ENCODE data around the gene BMAL1. TPM values are rescaled to one million over a fixed set of nuclear protein-coding genes. Genes with fewer than 3 reads are reported as not detected.

Gene BMAL1
- total and polyA plus RNA-seq, 2 of the 4 experiments (the other 2 are of a cell fraction) = 8.8 to 9.9 TPM

GRCh38 chr11:13429836-13430235 lies 152.2 kb downstream of the BMAL1 start:
- H3K4me2 ChIP-seq (ENCODE audit: low read depth, low read length) = no peak overlapping the region
- peaks cover 15 to 16% of the 10 kb centered on the region in 2 experiments for H3K79me1 ChIP-seq (ENCODE audit: low read depth in 1 of 2, low read length in 2 of 2)
- dilution Hi-C loops (cut with HindIII; ENCODE audit: low sequenced_read_pairs, unreplicated experiment) (no loop called here), in situ Hi-C loops (cut with MboI; ENCODE audit: low sequenced_read_pairs) (no loop called here), intact Hi-C loops (cut with micrococcal nuclease) (no loop called here)
- H3K9me3 ChIP-seq (ENCODE audit: control insufficient read depth, insufficient read depth, low read length) = 0 out of 2 replicates have a peak, but pooled peaks cover 2% of the 10 kb centered on the region
- H4K91ac ChIP-seq (ENCODE audit: insufficient read depth, low read depth, low read length) = no peak overlapping the region
- H2AK9ac ChIP-seq (replicated peaks; ENCODE audit: low read depth, low read length, poor library complexity) = no peak overlapping the region
- H3K27me3 ChIP-seq (ENCODE audit: control insufficient read depth, insufficient read depth, low read length) = no peaks in the 10 kb centered on the region
- no peak overlapping the region for H3K23ac ChIP-seq (ENCODE audit: low read depth, low read length)
- no peak overlapping the region for H2AFZ ChIP-seq (replicated peaks; ENCODE audit: low read length, poor library complexity)
- H2BK120ac ChIP-seq (ENCODE audit: low read depth, low read length) = no peak overlapping the region
- H2BK15ac ChIP-seq (ENCODE audit: low read depth, low read length) = no peak overlapping the region
- DNase-seq (no peak), ATAC-seq (ENCODE audit: low read depth) (no peak)
- no peaks in the 10 kb centered on the region for H3K36me3 ChIP-seq (ENCODE audit: control insufficient read depth, insufficient read depth, low read length)
- H4K8ac ChIP-seq (ENCODE audit: low read depth in 2 of 2, low read length in 2 of 2) = no peak overlapping the region
- ChIA-PET CTCF (no interaction called here), POLR2A (ENCODE audit: unreplicated experiment) (no interaction called here)
- H3K18ac ChIP-seq (ENCODE audit: low read depth, low read length) = no peak overlapping the region
- H3K4me3 ChIP-seq (ENCODE audit: insufficient read depth, low read depth, low read length) = no peak overlapping the region
- no peaks in the 10 kb centered on the region for H3K4me1 ChIP-seq (ENCODE audit: control insufficient read depth, insufficient read depth, low read length)
- H4K20me1 ChIP-seq (ENCODE audit: insufficient read depth, low read length) = peaks cover 4% of the 10 kb centered on the region; the same call in 1 of the 2 replicates
- H3K9me1 ChIP-seq (ENCODE audit: insufficient read depth, low read length) = no peaks in the 10 kb centered on the region
- H4K5ac ChIP-seq (ENCODE audit: low read depth, low read length) = no peak overlapping the region
- no peak overlapping the region for H2BK5ac ChIP-seq (ENCODE audit: low read depth, low read length, poor library complexity, severe bottlenecking)
- no peak overlapping the region for H3K9ac ChIP-seq (ENCODE audit: low read depth, low read length)
- H3K56ac ChIP-seq (ENCODE audit: extremely low read depth, insufficient read depth, low read length) = no peak overlapping the region
- TF ChIP-seq RFX5 (IDR thresholded peaks at IDR 0.05; ENCODE audit: low read depth, low read length) = no peak
- no peak for TF ChIP-seq CTCF (conservative IDR thresholded peaks at IDR 0.05; ENCODE audit: low read depth, low read length)
- no peak for TF ChIP-seq RAD21 (IDR thresholded peaks at IDR 0.05; ENCODE audit: low read length)
- TF ChIP-seq CHD1 (IDR thresholded peaks at IDR 0.05; ENCODE audit: low read depth, low read length) = no peak
- no peak for TF ChIP-seq MAZ (IDR thresholded peaks at IDR 0.05; ENCODE audit: borderline replicate concordance, low read depth, low read length)
- no peak for TF ChIP-seq POLR2A (IDR thresholded peaks at IDR 0.05; ENCODE audit: low read depth, low read length)
- TF ChIP-seq RCOR1 (IDR thresholded peaks at IDR 0.05; ENCODE audit: insufficient replicate concordance, low read length) = no peak
- TF ChIP-seq SMC3 (IDR thresholded peaks at IDR 0.05; ENCODE audit: low read depth, low read length) = no peak
- no peak for TF ChIP-seq FOS (IDR thresholded peaks at IDR 0.05; ENCODE audit: low read depth, low read length)
- no peak for TF ChIP-seq BHLHE40 (IDR thresholded peaks at IDR 0.05; ENCODE audit: low read depth, low read length)
- no peak for TF ChIP-seq USF2 (IDR thresholded peaks at IDR 0.05; ENCODE audit: low read depth, low read length)
- no peak for TF ChIP-seq CEBPB (IDR thresholded peaks at IDR 0.05; ENCODE audit: low read depth, low read length)
- TF ChIP-seq ELK1 (IDR thresholded peaks at IDR 0.05; ENCODE audit: borderline replicate concordance, low read depth, low read length) = no peak
- no peak for TF ChIP-seq MAFK (IDR thresholded peaks at IDR 0.05; ENCODE audit: low read depth, low read length)
- H2AK5ac ChIP-seq (ENCODE audit: low read depth, low read length) = no peak overlapping the region
- WGBS, 2 experiments (ENCODE audit: extremely low coverage in 2 of 2, insufficient read length in 1 of 2) = no CpG with 5 or more reads among the region's 3 CpGs
- no TSS peak for BruUV-seq (replicated peaks)
- H3K14ac ChIP-seq (replicated peaks; ENCODE audit: low read depth, low read length) = no peak overlapping the region
- H2BK20ac ChIP-seq (ENCODE audit: low read depth, low read length) = no peak overlapping the region
- no peak overlapping the region for H3K27ac ChIP-seq (ENCODE audit: insufficient read depth, low read length)
- H3K4ac ChIP-seq (ENCODE audit: low read depth, low read length) = no peak overlapping the region

Data from IMR-90 (cell line).